H1 (cell line): ENCODE measurements around the gene MICU1. TPM values are rescaled to one million over a fixed set of nuclear protein-coding genes. Genes with fewer than 3 reads are reported as not detected.

ENCODE experiments used
- CTCF ChIA-PET: fragments of 300-600 bp; sonication (Branson Sonifier 250); formaldehyde crosslinking; loops from one replicate; lab custom pipeline; 2021; ENCODE audit not compliant: partially characterized antibody; lab: Charles Lee
- POLR2A ChIA-PET: fragments of 300-600 bp; sonication (Branson Sonifier 250); formaldehyde crosslinking; loops from one replicate; lab custom pipeline; 2021; ENCODE audit warnings: inconsistent platforms; ENCODE audit not compliant: partially characterized antibody; lab: Charles Lee
- DNase-seq, 2 experiments: peaks; one replicate each; pipeline versions ENCODE4 v3.0.0 to v3.0.0-alpha.2; 2010 to 2022; ENCODE audit warnings: low spot score in 2 of 2, low read depth in 1 of 2, mixed read lengths in 1 of 2
- FAIRE-seq: peaks from 2 replicates; lab custom pipeline; 2011; peaks lifted over from hg19 to GRCh38; lab: Jason Lieb, UNC
- H2AFZ ChIP-seq: 2 replicates; pipeline ENCODE4 v1.8.1; 2012; ENCODE audit warnings: low read length, inconsistent platforms
- H2AK5ac ChIP-seq: 2 replicates; pipeline ENCODE4 v1.6.1; 2013; ENCODE audit warnings: low read depth, low read length
- H2BK120ac ChIP-seq: replicated peaks from 2 replicates; pipeline ENCODE3; 2013; ENCODE audit warnings: low read depth, low read length, inconsistent platforms
- H2BK12ac ChIP-seq: 2 replicates; pipeline ENCODE4 v1.6.1; 2013; ENCODE audit warnings: low read depth, low read length
- H2BK15ac ChIP-seq: 2 replicates; pipeline ENCODE4 v1.6.1; 2013; ENCODE audit warnings: low read length
- H2BK20ac ChIP-seq: 2 replicates; pipeline ENCODE4 v1.6.1; 2013; ENCODE audit warnings: low read length
- H2BK5ac ChIP-seq: 2 replicates; pipeline ENCODE4 v1.6.1; 2013; ENCODE audit warnings: low read depth, low read length
- H3K14ac ChIP-seq: 2 replicates; pipeline ENCODE4 v1.6.1; 2013; ENCODE audit warnings: inconsistent platforms; ENCODE audit not compliant: insufficient read length
- H3K18ac ChIP-seq: 2 replicates; pipeline ENCODE4 v1.6.1; 2013; ENCODE audit warnings: low read length; ENCODE audit errors: extremely low read depth
- H3K23ac ChIP-seq: 2 replicates; pipeline ENCODE4 v1.6.1; 2013; ENCODE audit warnings: inconsistent platforms; ENCODE audit not compliant: insufficient read length
- H3K23me2 ChIP-seq: 2 replicates; pipeline ENCODE4 v1.6.1; 2013; ENCODE audit warnings: low read depth, low read length
- H3K27ac ChIP-seq: 2 replicates; pipeline ENCODE4 v1.6.1; 2011; ENCODE audit warnings: low read depth, low read length, inconsistent platforms
- H3K27me3 ChIP-seq, 4 experiments: replicated peaks in 1 of 4; 1 replicate in 1 of 4; 2 replicates in 3 of 4; pipeline versions ENCODE4 v1.6.1 to v1.8.1; 2011 to 2013; ENCODE audit warnings: low read length in 3 of 4, mild to moderate bottlenecking in 3 of 4, inconsistent platforms in 2 of 4, mixed read lengths in 2 of 4, moderate library complexity in 1 of 4; ENCODE audit not compliant: control insufficient read depth in 3 of 4, insufficient read depth in 3 of 4; ENCODE audit errors: extremely low read depth in 1 of 4
- H3K36me3 ChIP-seq, 4 experiments: 2 replicates each; pipeline versions ENCODE4 v1.6.1 to v1.8.1; 2011 to 2013; ENCODE audit warnings: mild to moderate bottlenecking in 4 of 4, low read length in 3 of 4, moderate library complexity in 2 of 4, control low read depth in 1 of 4, inconsistent platforms in 1 of 4; ENCODE audit not compliant: insufficient read depth in 4 of 4, control insufficient read depth in 2 of 4
- H3K4ac ChIP-seq: replicated peaks from 2 replicates; pipeline ENCODE3; 2013; ENCODE audit warnings: low read length, low read depth, mixed read lengths, inconsistent platforms; ENCODE audit not compliant: insufficient read length
- H3K4me1 ChIP-seq, 4 experiments: replicated peaks in 1 of 4; 1 replicate in 1 of 4; 2 replicates in 3 of 4; pipeline versions ENCODE4 v1.6.1 to v1.8.1; 2011 to 2013; ENCODE audit warnings: low read length in 3 of 4, inconsistent platforms in 2 of 4, mixed read lengths in 1 of 4; ENCODE audit not compliant: insufficient read depth in 4 of 4, control insufficient read depth in 3 of 4
- H3K4me2 ChIP-seq, 2 experiments: 2 replicates each; pipeline versions ENCODE4 v1.6.1 to v1.8.1; 2011 to 2013; ENCODE audit warnings: low read depth in 2 of 2, low read length in 2 of 2, control low read depth in 1 of 2, inconsistent platforms in 1 of 2, mild to moderate bottlenecking in 1 of 2; ENCODE audit not compliant: insufficient read depth in 1 of 2
- H3K4me3 ChIP-seq, 4 experiments: fragments of 200-600, 300-600 bp in 1 of 4; sonication (generic), shearing (Covaris generic), sonication (Bioruptor Twin) in 1 of 4; 2 replicates each; pipeline versions ENCODE4 v1.5.1 to v1.8.1; 2011 to 2016; ENCODE audit warnings: low read length in 4 of 4, low read depth in 3 of 4, control low read depth in 2 of 4, inconsistent platforms in 2 of 4, mild to moderate bottlenecking in 2 of 4, mixed read lengths in 1 of 4, moderate library complexity in 1 of 4; ENCODE audit not compliant: insufficient read depth in 2 of 4; ENCODE audit errors: extremely low read depth in 1 of 4
- H3K56ac ChIP-seq: replicated peaks from 2 replicates; pipeline ENCODE3; 2013; ENCODE audit warnings: low read depth, mild to moderate bottlenecking, mixed read lengths, low read length, inconsistent platforms; ENCODE audit not compliant: insufficient read length
- H3K79me1 ChIP-seq: 2 replicates; pipeline ENCODE4 v1.6.1; 2013; ENCODE audit warnings: low read depth, low read length, control low read depth
- H3K79me2 ChIP-seq, 2 experiments: 2 replicates each; pipeline versions ENCODE4 v1.6.1 to v1.8.1; 2012 to 2013; ENCODE audit warnings: low read length in 2 of 2, mild to moderate bottlenecking in 2 of 2, inconsistent platforms in 1 of 2; ENCODE audit not compliant: insufficient read depth in 2 of 2, control insufficient read depth in 1 of 2
- H3K9ac ChIP-seq, 4 experiments: replicated peaks in 1 of 4; 1 replicate in 1 of 4; 2 replicates in 3 of 4; pipeline versions ENCODE4 v1.6.1 to v1.8.1; 2011 to 2013; ENCODE audit warnings: low read depth in 3 of 4, low read length in 3 of 4, control low read depth in 2 of 4, mild to moderate bottlenecking in 2 of 4, moderate library complexity in 2 of 4, inconsistent platforms in 1 of 4; ENCODE audit errors: extremely low read depth in 1 of 4
- H3K9me3 ChIP-seq, 2 experiments: 2 replicates each; pipeline versions ENCODE4 v1.6.1 to v1.8.1; 2012 to 2013; ENCODE audit warnings: mild to moderate bottlenecking in 2 of 2, moderate library complexity in 2 of 2, control low read depth in 1 of 2, inconsistent platforms in 1 of 2, low read depth in 1 of 2, low read length in 1 of 2, mixed read lengths in 1 of 2; ENCODE audit not compliant: insufficient read depth in 2 of 2
- H4K20me1 ChIP-seq, 2 experiments: replicated peaks in 1 of 2; 2 replicates each; pipeline versions ENCODE3 to v1.8.1; 2011 to 2013; ENCODE audit warnings: inconsistent platforms in 2 of 2, low read length in 2 of 2, mild to moderate bottlenecking in 1 of 2; ENCODE audit not compliant: insufficient read depth in 2 of 2, control insufficient read depth in 1 of 2
- H4K5ac ChIP-seq: 2 replicates; pipeline ENCODE4 v1.6.1; 2013; ENCODE audit warnings: low read length, low read depth, mixed read lengths, inconsistent platforms; ENCODE audit not compliant: insufficient read length
- H4K8ac ChIP-seq: 2 replicates; pipeline ENCODE4 v1.8.0; 2013; ENCODE audit warnings: mild to moderate bottlenecking, moderate library complexity, low read length, inconsistent platforms; ENCODE audit not compliant: insufficient read depth; ENCODE audit errors: extremely low read depth
- H4K91ac ChIP-seq: replicated peaks from 2 replicates; pipeline ENCODE3; 2013; ENCODE audit warnings: low read length, mixed read lengths, inconsistent platforms; ENCODE audit not compliant: insufficient read length
- BCL11A ChIP-seq, 2 experiments: IDR thresholded peaks; one replicate each; pipeline ENCODE4 v1.6.1; 2011; ENCODE audit warnings: low read depth in 2 of 2, low read length in 2 of 2, mild to moderate bottlenecking in 2 of 2
- CBX5 ChIP-seq: fragments of 300-800, 300-1000 bp; sonication (generic); IDR thresholded peaks from 2 replicates; pipeline ENCODE4 v1.7.1; 2016; ENCODE audit warnings: antibody characterized with exemption, low read length, low read depth
- EZH2 ChIP-seq: fragments of 200-600 bp; sonication (generic); IDR thresholded peaks from 2 replicates; pipeline ENCODE4 v1.7.1; 2012; ENCODE audit warnings: low read depth, mild to moderate bottlenecking, moderate library complexity, low read length, inconsistent platforms; ENCODE audit not compliant: severe bottlenecking
- HDAC2 ChIP-seq, 2 experiments: fragments of 300-600 bp in 1 of 2; sonication (generic) in 1 of 2; IDR thresholded peaks; 2 replicates each; pipeline ENCODE4 v1.6.1; 2011 to 2012; ENCODE audit warnings: low read depth in 2 of 2, low read length in 2 of 2, mild to moderate bottlenecking in 2 of 2, moderate library complexity in 2 of 2, borderline replicate concordance in 1 of 2, inconsistent platforms in 1 of 2
- MAFK ChIP-seq: IDR thresholded peaks from 2 replicates; pipeline ENCODE4 v1.6.1; 2012; ENCODE audit warnings: low read depth, mild to moderate bottlenecking, improper control_type of control experiment, low read length
- PHF8 ChIP-seq: fragments of 200-600 bp; sonication (generic); conservative IDR thresholded peaks from 2 replicates; pipeline ENCODE4 v1.7.1; 2012; ENCODE audit warnings: low read depth, mild to moderate bottlenecking, inconsistent platforms, low read length, moderate library complexity
- POLR2AphosphoS5 ChIP-seq: IDR thresholded peaks from 2 replicates; pipeline ENCODE4 v1.6.1; 2011; ENCODE audit warnings: low read depth, low read length
- RBBP5 ChIP-seq: IDR thresholded peaks from 2 replicates; pipeline ENCODE4 v1.7.1; 2012; ENCODE audit warnings: low read depth, mild to moderate bottlenecking, inconsistent platforms, low read length, moderate library complexity, borderline replicate concordance
- TBP ChIP-seq: IDR thresholded peaks from 2 replicates; pipeline ENCODE4 v1.6.1; 2011; ENCODE audit warnings: low read depth, low read length, improper control_type of control experiment
- WGBS, 2 experiments: shearing (Covaris generic) in 1 of 2; methylation state at CpG; one replicate each; pipeline versions ENCODE4 v1.1.6 to v1.1.7; 2013 to 2015; ENCODE audit warnings: low lambda C conversion rate in 2 of 2, mixed read lengths in 2 of 2, inconsistent platforms in 1 of 2, low coverage in 1 of 2, missing lambda C conversion rate in 1 of 2; ENCODE audit not compliant: insufficient replicate concordance in 2 of 2, insufficient coverage in 1 of 2, insufficient read length in 1 of 2; ENCODE audit errors: extremely low coverage in 1 of 2, missing lambda C conversion rate in 1 of 2; 5-methylcytosine and 5-hydroxymethylcytosine counted together
- polyA plus RNA-seq, 7 experiments: library from polyadenylated mRNA; depleted of rRNA in 3 of 7; stranded (reverse) in 5 of 7; unstranded in 2 of 7; fragments of >200 nt in 5 of 7; fragments of 200-250 nt in 2 of 7; gene quantifications; 1 replicate in 5 of 7; 2 replicates in 1 of 7; 4 replicates in 1 of 7; pipeline versions ENCODE4 v1.2.1 to v1.2.3, GENCODE V29; 2011 to 2013; ENCODE audit warnings: missing spikeins in 2 of 7, mixed read lengths in 2 of 7
- total RNA-seq: library from RNA; stranded (reverse); fragmentation: NEBNext Ultra II Directional; extraction: Animal tissue kit (Norgen Biotek cat#: 25700); gene quantifications from 2 replicates; pipeline ENCODE4 v1.2.1, GENCODE V29; 2021
- TF ChIP-seq, protein P1 (sequence below): IDR thresholded peaks from 2 replicates; pipeline ENCODE4 v1.6.1; 2012; ENCODE audit warnings: inconsistent platforms
- TF ChIP-seq, protein P2 (sequence below): IDR thresholded peaks from 2 replicates; pipeline ENCODE4 v1.6.1; 2012; ENCODE audit warnings: low read length, inconsistent platforms

MICU1 gene
- total and polyA plus RNA-seq, 2 of the 8 experiments (the other 6 are each of a cell fraction or from before 2014, with no cell fraction given): 18.0 to 36.7 TPM

DNA sequence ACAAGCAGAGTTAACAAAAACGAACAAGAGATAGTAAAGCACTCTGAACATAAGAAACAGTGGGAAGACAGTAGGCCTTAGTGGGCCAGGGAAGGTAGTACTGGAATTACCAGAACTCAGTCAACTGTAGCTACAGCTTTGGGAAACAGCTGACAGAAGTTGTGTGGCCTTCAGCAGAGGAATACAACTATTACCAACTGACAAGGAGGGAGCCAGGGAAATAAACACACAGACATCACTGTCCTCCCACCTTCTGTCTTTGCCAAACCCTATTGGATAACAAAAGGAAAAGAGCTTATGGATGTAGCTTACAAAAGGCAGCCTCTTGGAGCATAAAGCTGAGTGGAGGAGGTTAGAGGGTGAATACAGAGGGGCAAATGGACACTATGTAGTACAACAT is 15.4 kb downstream of the MICU1 start:
- H3K18ac ChIP-seq: no peak overlapping the region
- no peaks in the 10 kb centered on the region for H3K9me3 ChIP-seq
- H2BK120ac ChIP-seq: no peak overlapping the region
- no peak overlapping the region for H2AFZ ChIP-seq
- H3K4me2 ChIP-seq: no peak overlapping the region
- H3K79me1 ChIP-seq: 0 out of 2 replicates have a peak, but pooled peaks cover 3% of the 10 kb centered on the region
- WGBS, 2 experiments: 82% methylated on average over 1 of the region's 1 CpG; no CpG with 5 or more reads in 1 of the 2 experiments
- H3K4ac ChIP-seq: no peak overlapping the region
- no peak overlapping the region for H2BK12ac ChIP-seq
- no peak overlapping the region for H3K4me3 ChIP-seq
- no peak overlapping the region for H3K56ac ChIP-seq
- H3K79me2 ChIP-seq: peaks cover 0 to 24% of the 10 kb centered on the region in 2 experiments; a peak in 3 of 4 replicates
- H3K23ac ChIP-seq: no peak overlapping the region
- no peak overlapping the region for H3K9ac ChIP-seq
- no peak overlapping the region for H2BK15ac ChIP-seq
- no peak for FAIRE-seq
- H2BK5ac ChIP-seq: no peak overlapping the region
- no peak overlapping the region for H4K8ac ChIP-seq
- H3K27ac ChIP-seq: no peak overlapping the region; the same call in 1 of the 2 replicates
- H3K27me3 ChIP-seq: no peaks in the 10 kb centered on the region
- no peaks in the 10 kb centered on the region for H3K4me1 ChIP-seq
- CTCF ChIA-PET: interaction anchor here (1.2 to 1.6 kb wide), 2 partner anchors 9 to 43 kb away, joined by 4 to 5 read pairs; no protein-coding TSS in a partner anchor
- no peak overlapping the region for H3K14ac ChIP-seq
- H2AK5ac ChIP-seq: no peak overlapping the region
- no peak overlapping the region for H4K5ac ChIP-seq
- no peaks in the 10 kb centered on the region for H4K20me1 ChIP-seq
- no peak for DNase-seq
- no peaks in the 10 kb centered on the region for H3K23me2 ChIP-seq
- no peak overlapping the region for H4K91ac ChIP-seq
- H2BK20ac ChIP-seq: no peak overlapping the region
- H3K36me3 ChIP-seq: no peaks in the 10 kb centered on the region; a peak in 1 of 8 replicates
- POLR2A ChIA-PET: interaction anchor here (1.2 to 1.4 kb wide), 2 partner anchors 15 to 81 kb away, joined by 3 to 4 read pairs; partner anchors contain the start of gene MCU
- TF ChIP-seq, protein P1, sequence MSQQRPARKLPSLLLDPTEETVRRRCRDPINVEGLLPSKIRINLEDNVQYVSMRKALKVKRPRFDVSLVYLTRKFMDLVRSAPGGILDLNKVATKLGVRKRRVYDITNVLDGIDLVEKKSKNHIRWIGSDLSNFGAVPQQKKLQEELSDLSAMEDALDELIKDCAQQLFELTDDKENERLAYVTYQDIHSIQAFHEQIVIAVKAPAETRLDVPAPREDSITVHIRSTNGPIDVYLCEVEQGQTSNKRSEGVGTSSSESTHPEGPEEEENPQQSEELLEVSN: no peak
- TF ChIP-seq RBBP5 (no peak), CBX5 (no peak), EZH2 (no peak), HDAC2 (IDR thresholded peaks at IDR 0.05; ENCODE audit: borderline replicate concordance in 1 of 2, low read depth in 2 of 2, low read length in 2 of 2) (no peak), PHF8 (no peak), BCL11A (IDR thresholded peaks at IDR 0.05; ENCODE audit: low read depth in 2 of 2, low read length in 2 of 2) (no peak), MAFK (no peak), TBP (no peak), POLR2AphosphoS5 (no peak)
- TF ChIP-seq, protein P2, sequence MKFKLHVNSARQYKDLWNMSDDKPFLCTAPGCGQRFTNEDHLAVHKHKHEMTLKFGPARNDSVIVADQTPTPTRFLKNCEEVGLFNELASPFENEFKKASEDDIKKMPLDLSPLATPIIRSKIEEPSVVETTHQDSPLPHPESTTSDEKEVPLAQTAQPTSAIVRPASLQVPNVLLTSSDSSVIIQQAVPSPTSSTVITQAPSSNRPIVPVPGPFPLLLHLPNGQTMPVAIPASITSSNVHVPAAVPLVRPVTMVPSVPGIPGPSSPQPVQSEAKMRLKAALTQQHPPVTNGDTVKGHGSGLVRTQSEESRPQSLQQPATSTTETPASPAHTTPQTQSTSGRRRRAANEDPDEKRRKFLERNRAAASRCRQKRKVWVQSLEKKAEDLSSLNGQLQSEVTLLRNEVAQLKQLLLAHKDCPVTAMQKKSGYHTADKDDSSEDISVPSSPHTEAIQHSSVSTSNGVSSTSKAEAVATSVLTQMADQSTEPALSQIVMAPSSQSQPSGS: no peak
